Right renal cortex interstitium (tissue), 3 donors: ENCODE measurements around the gene ARHGEF16. TPM values are rescaled to one million over a fixed set of nuclear protein-coding genes. Genes with fewer than 3 reads are reported as not detected.

ENCODE experiments used
- DNase-seq, 3 donors: peaks; one replicate each; pipeline ENCODE4 v3.0.0-alpha.2; 2013; ENCODE audit warnings: low read depth in 3 of 3, low spot score in 2 of 3
- polyA plus RNA-seq, 3 donors: library from polyadenylated mRNA; unstranded; fragments of 120-200 nt; gene quantifications; one replicate each; pipeline ENCODE4 v1.2.1, GENCODE V29; 2013; ENCODE audit not compliant: insufficient read length in 3 of 3

The ARHGEF16 gene
- polyA plus RNA-seq, 3 donors: 15.0 to 17.0 (median 15.3) TPM

DNA sequence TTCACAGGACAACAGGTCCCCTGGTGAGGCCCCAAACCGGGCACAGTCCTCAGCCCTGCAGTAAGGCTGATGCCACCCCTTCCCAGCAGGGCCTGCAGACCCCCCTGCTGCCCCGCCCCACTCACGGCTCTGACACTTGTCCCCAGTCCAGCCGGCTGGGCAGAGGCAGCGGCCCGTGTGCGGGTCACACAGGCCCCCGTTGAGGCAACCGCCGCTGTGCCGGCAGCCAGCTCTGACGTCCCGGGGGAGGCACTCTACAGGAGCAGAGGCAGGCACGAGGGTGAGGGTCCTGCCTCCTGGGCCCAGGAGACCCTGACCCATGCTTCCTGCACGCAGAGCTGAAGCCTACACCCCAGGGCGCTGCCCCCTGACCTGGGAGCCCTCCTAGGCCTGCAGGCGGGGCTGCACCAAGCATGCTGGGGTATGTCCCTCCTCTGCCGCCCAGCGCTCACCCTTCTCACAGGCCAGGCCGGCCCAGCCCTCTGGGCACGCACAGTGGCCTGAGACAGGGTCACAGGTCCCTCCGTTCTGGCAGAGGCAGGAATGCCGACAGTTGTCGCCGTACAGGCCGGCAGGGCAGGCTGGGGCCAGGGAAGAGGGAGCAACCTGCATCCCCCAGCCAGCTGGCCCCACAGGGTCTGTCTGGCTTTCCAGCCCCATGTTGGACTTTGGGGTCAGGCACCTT is 43.9 kb downstream of the ARHGEF16 start:
- DNase-seq: no peak

DNA sequence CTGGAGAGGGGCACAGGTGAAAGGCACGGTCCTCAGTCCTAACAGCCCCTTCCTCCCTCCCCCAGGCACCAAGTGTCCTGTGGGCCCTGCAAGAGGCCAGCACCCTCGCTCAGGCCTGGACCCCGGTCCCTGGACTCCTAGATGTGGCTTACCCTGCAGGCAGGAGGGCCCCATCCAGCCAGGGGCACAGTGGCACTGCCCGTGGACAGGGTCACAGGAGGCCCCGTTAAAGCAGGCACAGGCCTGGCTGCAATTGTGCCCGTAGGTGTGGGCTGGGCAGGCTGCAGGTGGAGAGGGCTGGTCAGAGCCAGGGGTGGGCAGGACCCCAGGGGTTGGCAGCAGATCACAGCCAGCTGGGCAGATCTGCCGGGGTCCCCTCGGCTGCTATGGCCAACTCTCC is 44.5 kb downstream of the ARHGEF16 start:
- no peak for DNase-seq

DNA sequence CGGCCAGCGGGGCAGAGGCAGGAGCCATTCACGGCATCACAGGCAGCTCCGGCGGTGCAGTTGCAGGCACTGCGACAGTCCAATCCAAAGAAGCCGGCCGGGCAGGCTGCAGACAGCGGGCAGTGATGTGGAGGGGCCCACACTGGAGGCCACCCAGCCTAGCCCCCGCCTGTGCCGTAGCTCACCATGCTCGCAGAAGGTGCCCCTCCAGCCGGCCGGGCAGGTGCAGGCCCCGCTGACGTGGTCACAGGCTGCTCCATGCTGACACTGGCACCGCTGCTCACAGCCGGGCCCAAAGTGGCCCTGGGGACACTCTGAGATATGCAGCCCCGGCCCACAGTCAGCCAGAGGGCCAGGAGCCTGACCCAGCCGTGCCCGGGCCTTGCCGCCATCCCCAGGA is 45.1 kb downstream of the ARHGEF16 start:
- DNase-seq: no peak

DNA sequence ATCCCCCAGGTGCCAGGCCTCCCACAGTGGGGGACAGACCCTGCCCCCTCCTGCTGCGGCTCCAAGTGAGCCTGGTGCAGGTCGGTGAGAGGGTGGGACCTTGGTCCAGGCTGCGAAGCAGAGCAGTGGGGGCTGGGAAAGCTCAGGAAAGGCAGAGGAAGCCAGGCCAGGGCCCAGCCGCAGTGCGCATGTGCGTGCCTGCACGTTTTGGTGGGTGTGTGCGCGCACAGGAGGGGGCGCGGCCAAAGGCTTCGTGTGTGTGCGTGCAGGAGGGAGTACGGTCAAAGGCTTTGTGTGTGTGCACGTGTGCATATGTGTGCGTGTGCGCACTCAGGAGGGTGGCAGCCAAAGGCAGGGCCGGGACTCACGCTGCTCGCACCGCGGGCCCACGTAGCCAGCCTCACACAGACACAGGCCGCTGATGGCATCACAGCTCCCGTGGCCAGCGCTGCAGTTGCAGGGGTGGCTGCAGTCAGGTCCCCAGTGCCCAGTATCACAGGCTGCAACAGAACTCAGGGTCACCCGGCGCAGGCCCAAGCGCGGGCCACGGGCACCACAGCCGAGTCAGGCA is 45.9 kb downstream of the ARHGEF16 start:
- no peak for DNase-seq

DNA sequence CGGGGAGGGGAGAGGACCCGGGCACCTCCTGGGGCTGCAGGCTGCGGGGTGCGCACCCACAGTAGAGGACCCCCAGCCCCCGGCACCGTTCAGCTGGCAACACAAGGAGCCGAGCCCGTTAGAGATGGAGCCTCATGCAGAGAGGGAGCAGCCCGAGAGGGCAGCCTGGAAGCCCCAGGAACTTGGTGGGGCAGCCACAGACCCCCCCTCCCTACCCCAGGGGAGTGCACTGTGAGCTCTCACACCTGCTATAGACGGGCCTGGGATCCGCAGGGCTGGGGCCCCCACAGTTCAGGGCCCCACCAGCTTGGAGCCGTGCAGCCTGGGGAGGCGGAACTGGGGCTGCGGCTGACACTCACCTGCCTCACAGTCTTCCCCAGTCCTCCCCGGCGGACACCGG is 47.0 kb downstream of the ARHGEF16 start:
- DNase-seq: no peak

DNA sequence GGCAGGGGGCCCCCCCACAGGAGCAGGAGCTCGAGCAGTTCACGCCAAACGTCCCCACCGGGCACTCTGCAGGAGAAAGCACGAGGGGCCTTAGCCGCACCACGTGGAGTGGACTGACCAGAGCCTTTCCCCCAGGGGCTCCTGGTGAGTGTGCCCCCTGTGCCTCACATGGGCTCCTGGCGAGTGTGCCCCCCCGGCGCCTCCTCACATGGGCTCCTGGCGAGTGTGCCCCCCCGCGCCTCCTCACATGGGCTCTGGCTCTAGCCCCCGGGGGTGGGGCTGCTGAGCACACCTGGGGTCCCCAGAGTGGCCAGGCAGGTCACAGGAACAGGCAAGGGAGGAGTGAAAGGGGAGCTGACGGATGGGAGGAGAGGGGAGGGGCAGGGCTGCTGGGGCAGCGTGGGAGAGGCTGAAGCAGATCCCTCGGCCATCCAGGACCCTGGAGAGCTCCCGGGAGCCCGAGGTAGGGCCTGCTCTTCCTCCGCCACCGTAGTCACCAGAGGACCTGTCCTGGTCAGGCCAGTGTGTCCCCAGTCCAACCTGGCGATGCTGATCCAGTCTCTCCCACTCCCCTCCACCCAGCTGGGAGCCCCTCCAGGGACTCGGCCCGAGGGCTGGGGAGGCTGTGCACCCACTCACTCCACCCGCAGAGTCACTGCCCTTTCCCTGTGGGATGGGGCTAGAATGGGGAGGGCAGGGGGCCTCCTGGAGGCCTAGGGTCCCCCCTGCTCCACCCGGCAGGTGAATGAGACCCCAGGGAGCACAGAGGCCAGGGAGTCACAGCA is 47.6 kb downstream of the ARHGEF16 start:
- peak; percentile 36 to 80 (median 61) for DNase-seq

DNA sequence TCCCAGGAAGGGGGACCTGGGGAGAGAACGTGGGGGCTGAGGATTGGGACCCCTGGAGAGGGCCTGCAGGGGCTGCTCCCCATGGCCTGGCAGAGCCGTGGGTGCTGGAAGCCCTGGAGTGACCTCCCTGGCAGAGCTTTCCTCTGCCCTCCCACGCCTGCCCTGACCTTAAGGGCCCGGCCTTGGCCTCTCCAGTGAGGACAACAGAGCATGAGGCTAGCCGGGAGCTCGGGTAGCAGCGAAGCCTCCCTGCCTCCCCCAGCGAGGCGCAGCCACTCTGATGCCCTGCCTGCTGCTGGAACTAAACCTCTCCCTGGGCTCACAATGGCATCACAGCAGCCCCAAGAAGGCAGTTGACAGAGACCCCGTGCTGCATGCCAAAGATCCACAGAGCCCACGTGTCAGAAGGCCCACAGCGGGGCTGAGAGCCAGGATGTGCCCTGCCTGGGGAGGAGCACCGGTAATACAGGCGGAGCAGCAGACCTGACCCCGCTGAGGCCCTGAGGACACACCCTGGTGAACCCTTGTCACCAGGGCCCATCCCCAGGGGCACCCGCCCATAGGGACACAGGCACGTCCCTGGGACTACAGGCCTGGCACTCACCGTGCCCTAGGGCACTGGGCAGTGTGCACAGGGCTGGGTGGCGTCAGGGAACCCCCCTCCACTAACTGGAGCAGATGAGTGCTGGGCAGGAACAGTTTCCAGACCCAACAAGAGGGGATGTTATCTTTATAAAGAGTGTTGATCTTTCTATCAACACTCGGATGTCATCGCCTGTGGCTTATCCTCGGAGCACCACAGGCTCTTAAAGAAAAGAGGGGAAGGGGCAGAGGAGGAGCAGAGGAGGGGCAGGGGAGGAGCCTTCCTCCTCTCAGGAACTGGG is 48.4 kb downstream of the ARHGEF16 start:
- DNase-seq: no peak

DNA sequence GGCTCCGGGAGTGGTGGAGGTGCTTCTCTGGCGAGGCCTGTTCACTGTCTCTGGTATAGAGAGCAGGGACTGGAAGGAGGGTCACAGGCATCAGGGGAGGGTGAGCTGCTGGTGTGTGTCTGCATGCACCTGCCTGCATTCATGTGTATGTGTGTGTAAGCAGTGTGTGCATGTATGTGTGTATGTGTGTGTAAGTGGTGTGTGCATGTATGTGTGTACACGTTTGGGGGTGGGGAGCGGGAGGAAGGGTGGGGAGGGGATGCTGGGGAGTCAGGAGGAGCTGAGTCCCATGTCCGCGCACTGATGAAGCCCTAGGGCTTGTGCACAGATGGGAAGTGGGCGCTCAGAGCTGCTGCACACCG is 49.0 kb downstream of the ARHGEF16 start:
- no peak for DNase-seq

DNA sequence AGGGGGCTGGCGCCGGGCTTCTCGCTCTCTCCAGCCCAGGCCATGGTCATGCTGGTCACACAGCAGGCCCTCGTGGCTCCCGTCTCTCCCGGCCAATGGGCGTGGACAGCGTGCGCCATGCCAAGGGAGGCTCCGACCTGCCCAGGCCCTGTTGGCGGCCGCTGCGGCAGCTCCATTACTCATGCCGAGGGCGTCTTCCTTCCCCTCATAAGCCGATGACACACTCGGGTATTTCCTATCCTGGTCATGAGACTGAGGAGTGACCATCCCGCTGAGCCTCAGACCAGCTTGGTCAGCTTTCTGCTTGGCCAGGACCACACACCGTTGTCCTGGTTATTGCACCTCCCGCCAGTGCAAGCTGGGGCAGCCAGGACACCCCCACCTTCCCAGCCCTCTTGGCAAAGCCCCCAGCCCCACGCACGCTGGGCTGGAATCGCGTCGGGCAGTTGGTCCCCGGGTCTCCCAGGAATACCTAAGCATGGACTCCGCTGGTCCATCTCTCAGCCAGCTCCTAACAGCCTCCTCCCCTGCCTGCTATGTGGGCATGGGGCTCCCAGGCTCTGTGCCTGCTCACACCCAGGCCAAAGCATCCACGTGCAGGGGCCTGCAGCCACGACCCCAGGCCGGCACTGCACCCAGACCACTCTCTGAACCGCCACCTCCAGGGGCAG is 49.8 kb downstream of the ARHGEF16 start:
- DNase-seq: no peak

DNA sequence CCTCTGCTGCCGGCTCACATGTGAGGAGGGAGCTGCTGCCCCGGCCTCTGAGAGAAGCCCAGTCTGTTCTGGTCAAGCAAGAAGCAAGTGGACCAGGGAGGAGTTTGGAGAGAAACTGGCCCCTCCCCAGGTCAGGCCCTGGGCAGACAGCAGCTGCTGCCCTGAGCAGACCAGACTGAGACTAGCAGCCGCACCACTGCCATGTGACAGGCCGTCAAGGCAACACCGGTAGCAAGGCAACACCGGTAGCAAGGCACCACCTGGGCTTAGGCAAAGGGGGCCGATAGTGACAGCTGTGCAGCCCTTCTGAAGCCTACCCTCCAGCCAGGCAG is 50.3 kb downstream of the ARHGEF16 start:
- no peak for DNase-seq

DNA sequence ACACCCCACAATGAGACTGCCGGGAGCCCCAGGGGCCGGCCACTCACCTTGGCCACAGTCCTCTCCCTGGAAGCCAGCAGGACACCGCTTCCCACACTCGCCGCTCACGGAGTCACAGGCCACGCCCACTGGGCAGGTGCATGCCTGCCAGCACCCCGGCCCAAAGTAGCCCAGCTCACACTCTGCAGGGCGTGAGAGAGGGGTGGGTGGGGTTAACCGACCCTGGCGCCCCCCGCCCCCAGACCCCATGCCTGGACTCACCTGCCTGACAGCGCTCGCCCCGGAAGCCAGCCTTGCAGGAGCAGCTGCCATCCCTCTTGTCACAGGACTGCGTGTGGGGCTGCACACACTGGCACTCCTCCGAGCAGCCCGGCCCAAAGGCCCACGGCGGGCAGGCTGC is 50.7 kb downstream of the ARHGEF16 start:
- DNase-seq: no peak

DNA sequence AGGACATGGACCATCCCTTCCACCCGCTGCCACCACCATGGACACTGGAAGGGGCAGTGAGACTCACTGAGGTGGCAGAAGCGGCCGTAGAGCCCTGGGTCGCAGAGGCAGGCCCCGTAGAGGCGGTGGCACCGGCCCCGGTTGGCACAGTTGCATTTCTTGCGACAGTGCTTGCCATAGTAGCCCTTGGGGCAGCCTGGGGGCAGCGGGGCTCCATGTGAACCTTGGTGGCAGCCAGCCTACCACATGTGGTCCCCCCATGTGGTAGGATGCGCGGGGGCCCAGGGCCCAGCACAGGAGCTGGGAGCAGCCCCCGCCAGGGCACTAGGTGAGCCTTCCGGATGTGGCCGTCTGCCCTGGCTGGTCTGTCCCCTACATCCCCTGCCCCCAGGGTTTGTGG is 51.6 kb downstream of the ARHGEF16 start:
- no peak for DNase-seq

DNA sequence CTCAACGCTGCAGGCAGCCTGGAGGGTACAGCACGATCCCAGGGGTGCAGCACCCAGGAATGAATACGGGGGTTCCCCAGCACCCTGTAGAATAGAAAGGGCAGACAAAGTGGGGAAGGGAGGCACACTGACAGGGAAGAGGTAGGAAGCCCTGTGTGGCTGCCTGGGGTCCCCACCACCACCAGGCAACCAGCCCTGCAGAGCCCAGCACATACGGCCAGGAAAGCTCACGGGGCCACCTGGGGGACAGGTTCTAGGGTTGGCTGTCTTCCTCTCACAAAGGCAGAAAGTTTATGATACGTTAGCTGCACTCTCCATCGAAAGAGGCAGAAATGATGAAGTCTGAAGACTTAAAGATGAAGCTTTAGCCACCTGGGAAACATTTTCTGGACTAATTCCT is 52.5 kb downstream of the ARHGEF16 start:
- no peak for DNase-seq

DNA sequence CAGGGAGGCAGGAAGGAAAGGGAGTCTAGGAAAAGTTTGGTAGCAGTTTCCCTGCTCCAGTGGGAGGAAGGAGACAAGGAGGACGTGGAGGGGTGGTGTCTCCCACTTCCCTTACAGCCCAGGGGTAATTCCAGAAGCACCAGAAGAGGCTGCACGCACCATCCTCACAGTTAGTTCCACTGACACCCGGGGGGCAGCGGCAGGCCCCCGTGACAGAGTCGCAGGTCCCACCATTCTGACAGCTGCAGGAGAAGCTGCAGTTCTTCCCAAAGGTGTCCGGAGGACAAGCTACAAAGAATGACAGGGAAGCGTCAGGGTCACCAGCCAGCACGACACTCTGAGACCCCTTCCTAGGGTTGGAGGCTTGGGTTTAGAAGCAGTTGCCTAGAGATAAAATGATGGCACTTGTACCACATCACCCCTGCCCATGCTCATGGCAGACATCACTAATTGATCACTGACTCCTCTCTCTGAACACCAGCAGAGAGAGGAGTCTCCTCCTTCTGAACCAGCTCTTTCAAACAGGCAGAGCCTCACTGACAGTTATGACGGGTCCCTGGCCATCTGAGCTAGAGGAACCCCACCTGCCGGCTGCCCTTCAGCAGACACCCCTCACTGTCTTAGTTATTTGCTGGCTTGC is 53.3 kb downstream of the ARHGEF16 start:
- DNase-seq: no peak

DNA sequence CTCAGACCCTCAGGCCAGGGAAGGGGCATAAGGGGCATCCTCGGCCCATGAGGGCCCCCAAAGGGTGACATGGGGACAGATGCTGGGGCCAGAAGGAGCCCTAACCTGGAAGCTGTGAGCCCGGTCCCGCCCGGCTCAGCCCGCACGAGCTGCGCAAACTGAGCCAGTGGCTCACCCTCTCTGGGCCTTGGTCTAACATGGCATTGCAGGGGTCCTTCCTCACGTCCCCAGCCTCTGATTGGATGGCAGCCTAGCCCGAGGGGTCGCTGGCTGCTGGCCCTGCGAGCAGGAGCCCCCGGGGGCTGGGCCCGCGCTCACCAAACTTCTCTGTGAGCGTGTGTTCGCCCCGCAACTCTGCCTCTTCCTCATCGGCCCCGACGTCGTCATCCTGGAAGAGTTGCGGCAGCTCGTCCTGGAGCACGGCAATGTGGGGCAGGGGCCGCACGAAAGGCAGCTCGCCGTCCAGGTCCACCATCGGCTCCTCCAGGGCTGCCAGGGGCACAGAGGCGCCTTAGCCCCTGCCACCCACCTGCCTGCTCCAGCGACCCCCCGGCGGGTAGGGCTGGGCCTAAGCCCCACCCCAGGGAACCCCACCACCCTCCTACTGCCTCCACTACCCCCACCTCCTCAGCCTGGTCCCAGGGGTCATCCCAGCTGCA is 54.4 kb downstream of the ARHGEF16 start:
- no peak for DNase-seq

DNA sequence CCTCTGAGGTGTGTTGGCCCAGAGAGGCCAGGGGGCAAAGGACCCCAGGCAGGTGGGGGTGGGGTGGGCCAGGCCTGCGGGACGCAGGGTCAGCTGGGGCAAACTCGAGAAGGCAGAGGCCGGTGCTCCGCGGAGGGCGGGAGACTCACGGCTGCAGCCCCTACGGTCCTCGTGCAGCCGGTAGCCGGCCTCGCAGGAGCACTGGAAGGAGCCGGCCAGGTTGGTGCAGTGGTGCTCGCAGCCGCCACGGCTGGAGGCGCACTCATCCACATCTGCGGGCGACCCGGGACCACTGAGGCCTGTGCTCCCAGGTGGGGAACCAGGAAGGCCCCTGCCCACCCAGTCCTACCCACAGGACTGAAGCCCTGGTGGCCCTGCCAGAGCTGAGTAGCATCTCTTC is 55.3 kb downstream of the ARHGEF16 start:
- DNase-seq: no peak

DNA sequence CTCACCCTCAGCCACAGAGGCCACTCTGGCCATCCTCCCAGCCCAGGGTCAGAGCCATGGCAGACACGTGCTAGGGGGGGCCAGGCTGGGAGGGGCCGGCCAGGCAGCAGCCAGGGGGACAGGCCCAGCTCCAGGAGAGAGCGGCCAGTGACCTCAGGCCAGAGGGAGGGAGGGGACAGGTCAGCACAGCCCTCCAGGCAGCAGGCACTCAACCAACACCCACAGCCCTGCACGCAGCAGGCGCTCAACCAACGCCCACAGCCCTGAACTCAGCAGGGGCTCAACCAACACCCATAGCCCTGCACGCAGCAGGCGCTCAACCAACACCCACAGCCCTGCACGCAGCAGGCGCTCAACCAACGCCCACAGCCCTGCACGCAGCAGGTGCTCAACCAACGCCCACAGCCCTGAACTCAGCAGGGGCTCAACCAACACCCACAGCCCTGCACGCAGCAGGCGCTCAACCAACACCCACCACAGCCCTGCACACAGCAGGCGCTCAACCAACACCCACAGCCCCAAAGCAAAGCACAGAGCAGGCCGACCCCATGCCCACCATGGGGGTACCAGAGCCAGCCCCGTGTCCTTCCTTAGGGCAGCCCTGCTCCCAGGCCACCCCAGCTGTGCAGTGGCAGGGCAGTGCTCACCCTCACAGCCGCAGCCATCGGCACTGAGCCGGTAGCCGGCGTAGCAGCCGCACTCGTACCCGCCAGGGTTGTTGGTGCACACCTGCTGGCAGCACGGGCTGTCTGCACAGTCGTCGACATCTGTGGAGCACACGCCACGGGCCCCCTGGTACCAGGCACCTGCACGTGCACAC is 55.9 kb downstream of the ARHGEF16 start:
- DNase-seq: no peak

DNA sequence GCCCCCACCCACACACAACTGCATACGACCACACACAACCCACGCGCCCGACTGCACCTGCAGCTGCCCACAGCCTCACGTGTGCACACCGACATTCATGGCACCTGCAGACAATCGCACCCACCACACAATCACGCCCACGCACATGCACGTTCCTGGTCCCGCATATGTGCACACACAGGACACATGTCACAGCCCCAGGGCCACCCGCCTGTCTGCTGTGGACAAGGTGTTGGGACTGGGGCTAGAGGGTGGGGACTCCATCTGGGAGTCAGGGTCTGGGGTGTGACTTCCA is 56.4 kb downstream of the ARHGEF16 start:
- DNase-seq: no peak

DNA sequence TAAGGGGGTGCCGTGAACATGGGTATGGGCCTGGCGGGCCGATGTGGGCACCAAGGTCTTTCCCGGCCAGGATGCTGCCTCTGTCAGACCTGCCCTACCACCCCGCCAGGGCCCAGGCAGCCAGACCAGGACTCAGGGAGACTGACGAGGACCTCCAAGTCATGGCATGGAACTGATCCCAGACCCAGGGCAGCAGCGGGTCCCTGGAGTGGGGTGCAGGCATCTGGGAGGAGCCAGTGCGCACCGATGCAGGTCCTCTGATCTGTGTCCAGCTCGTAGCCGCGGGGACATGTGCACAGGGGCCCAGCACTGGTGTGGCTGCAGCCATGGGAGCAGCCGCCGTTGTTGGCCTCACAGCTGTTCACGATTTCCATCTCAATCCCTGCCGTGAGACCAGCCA is 56.8 kb downstream of the ARHGEF16 start:
- DNase-seq: no peak
